ENCODE measurements around the gene FNDC11.

Gene FNDC11

DNA sequence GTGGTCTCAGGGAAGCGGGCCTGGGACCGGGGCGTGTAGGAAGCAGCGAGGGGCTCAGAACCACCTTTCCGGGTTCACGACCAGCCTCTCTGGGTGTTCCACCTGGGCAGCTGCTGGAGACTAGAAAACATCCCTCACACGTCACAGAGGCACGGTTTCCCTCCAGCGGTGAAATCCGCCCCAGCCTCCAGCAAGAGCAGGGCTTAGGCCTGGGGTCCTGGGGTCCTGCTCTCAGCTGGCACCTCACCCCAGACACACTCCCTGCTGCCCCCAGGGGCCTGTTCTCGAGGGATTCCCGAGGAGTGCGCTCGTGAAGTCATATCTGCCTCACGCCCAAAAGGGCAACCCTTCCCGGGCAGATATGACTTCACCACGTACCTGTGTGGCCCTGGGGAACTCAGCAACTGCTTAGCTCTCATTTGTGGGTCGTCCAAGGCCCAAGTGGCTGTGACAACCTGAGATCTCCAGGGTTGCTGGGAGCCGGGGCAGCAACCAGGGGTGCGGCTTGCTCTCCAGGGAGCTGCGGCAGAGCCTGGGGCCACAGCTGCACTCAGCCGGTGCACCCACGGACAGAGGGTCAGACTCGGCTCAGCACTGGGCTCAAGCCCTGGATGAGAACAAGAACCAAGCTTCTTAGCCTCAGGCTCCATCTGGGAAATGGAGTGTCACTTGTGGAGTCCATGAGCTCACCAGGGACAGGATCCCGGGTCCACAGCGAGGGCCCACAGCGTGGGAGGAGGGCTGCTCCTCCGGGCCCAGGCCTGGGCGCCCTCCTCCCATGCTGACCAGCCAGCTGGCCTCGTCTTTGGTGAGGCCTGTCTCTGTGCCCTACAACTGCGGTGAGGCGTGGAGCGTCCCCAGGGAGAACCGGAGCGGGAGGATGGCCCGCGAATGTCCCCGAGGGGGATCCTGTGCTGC, 661 bp downstream of the FNDC11 start:
- DNase-seq, result no peak

DNA sequence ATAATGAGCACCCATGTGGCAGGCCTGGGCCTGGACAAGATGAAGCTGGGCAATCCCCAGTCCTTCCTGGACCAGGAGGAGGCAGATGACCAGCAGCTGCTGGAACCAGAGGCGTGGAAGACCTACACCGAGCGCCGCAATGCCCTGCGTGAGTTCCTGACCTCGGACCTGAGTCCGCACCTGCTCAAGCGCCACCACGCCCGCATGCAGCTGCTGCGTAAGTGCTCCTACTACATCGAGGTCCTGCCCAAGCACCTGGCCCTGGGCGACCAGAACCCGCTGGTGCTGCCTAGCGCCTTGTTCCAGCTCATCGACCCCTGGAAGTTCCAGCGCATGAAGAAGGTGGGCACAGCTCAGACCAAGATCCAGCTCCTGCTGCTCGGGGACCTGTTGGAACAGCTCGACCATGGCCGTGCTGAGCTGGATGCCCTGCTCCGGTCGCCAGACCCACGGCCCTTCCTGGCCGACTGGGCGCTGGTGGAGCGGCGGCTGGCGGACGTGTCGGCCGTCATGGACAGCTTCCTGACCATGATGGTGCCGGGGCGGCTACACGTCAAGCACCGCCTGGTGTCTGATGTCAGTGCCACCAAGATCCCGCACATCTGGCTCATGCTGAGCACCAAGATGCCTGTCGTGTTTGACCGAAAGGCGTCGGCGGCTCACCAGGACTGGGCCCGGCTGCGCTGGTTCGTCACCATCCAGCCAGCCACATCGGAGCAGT, 1.9 kb downstream of the FNDC11 start:
- DNase-seq, result no peak

DNA sequence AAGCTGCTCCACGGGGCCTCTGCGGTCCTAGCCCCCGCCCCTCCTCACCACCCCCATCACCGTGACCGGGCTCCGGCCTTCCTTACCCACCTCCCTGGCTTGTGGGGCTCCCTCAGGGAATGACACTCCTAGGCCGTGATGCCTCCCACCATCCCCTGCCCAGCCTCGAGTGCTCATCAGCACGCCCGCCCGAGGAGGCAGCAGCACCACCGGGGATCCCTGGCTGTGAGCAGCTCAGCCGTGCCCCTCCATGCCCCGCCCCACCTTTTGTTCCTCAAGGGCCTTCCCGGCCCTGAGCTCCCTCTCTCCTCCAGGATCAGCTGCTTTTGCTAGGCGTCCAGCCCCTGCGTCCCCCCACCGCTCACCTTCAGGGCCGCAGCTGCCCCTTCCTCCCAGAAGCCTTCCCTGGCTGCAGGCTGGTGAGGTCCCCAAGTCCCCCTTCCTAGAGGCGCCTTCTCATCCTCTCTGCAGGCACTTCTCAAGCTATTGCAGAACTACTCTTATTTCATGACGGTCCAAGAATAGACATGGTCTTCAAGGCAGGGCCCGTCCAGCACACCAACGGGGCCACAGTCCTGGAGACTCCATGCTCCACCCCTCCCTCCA, 3.0 kb downstream of the FNDC11 start:
- no peak for DNase-seq

DNA sequence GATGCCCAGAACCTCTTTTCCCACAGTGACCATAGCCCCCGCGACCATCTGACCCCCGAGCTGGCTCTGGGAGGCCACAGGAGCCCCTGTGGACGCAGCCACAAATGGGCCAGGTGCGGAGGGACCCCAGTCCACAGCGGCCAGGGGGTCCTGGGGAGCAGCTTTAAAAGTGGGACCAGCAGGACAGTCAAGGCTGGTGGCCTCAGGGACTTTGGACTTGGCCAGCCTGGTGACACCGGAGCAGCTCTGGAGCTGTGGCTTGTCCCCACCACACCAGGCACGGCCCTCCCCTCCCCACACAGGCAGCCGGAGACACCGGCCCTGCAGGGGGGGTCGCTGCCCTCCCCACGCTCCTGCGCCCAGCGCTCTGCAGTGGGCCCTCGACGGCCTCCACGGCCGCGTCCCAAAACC, 3.5 kb downstream of the FNDC11 start:
- no peak for DNase-seq

DNA sequence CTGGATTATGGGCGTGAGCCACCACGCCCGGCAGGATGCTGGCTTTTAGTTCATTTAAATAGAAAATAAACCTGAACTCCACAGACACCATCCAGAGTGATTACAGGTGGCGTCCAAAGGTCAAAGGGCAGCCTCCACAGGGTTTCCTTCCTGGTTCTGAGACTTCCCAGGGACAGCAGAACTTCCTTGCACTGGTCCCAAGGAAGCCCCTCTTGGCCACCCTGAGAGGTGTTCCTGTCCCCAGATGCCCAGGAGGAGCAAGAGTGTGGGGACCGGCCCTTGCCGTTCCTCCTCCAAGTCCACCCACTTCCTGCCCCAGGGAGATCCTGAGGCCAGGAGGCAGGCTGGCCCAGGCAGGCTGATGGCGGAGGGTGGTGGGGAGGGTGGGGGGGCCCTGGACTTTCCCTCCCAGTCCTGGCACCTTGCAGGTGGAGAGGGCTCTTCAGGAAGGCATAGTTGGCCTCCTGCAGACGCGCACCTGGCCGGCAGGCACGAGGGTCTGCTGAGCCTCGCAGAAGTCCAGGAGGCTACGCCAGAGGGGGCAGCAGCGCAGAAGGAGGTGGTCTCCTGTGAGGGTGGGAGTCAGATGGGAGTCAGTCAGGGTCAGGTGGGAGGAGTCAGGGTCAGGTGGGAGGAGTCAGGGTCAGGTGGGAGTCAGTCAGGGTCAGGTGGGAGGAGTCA, 5.0 kb downstream of the FNDC11 start:
- no peak for DNase-seq

DNA sequence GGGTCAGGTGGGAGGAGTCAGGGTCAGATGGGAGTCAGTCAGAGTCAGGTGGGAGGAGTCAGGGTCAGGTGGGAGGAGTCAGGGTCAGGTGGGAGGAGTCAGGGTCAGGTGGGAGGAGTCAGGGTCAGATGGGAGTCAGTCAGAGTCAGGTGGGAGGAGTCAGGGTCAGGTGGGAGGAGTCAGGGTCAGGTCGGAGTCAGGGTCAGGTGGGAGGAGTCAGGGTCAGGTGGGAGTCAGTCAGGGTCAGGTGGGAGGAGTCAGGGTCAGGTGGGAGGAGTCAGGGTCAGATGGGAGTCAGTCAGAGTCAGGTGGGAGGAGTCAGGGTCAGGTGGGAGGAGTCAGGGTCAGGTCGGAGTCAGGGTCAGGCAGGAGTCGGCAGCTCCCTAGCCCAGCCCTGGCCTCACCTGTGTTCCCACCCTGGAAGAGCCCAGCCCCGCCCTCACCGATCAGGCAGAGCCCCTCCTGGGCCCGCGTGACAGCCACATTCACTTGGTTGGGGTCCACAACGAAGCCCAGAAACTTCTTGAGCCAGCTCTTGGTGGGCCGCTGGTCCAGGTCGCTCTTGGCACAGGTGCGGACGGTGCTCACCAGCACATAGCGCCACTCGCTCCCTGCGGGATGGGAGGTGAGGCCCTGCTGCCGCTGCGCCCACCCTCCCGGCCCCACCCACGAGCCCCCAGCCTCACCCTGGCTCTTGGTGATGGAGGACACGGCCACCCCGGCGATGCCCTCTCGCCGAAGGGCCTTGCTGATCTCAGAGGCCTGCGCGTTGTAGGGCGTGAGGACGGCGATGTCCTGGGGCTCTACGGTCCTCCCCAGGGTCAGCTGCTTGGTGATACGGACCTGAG, 5.8 kb downstream of the FNDC11 start:
- peak; percentile 69 for DNase-seq

DNA sequence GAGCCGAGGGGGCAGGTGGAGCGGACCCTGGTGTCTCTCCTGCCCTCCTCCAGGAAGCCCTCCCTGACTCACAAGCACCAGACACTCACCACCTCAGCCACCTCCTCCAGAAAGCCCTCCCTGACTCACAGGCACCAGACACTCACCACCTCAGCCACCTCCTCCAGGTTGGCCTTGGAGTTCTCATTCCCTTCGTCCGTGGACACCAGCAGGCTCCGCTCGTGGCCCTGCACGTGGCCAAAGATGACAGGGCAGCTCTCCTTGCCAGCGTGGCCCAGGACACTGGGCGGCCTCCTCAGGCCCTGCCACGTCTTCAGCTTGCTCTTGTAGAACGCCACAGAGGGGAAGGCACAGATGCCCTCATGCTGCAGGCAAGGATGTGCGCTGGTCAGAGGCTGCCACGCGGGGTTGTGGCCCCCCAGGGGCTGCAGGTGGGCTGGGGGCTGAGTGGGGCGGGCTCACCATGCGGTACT, 6.4 kb downstream of the FNDC11 start:
- no peak for DNase-seq

DNA sequence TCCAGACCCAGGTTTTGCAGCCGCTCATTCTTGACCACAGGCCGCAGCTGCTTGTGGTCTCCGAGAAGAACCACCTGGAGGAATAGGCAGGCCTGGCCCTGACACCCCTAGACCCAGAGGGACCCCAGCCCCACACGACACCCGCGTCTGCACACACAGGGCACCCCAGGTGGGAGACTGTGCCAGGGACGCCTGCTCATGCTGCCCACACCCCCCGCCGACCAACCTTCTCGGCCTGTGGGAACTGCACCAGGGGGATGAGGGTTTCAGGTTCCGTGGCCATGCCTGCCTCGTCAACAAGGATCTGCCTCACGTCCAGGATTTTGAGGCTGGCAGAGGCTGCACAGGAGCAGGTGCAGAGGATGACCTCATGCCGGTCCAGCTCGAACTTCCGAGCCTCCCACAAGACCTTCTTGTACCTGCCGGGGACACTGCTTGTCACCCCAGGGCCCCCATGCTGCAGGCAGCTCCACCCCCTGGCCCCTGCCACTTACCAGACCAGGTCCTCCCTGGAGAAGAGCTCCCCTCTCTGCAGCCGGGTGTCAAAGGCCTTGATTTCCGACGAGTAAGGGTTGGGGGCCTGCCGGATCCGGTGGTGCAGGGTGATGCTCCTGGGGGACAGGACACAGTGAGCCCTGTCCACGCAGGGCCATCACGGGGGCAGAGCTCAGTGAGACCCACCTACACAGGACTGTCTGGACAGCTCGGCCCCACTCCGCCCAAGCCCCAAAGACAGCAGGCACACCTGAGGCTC, 7.1 kb downstream of the FNDC11 start:
- no peak for DNase-seq

DNA sequence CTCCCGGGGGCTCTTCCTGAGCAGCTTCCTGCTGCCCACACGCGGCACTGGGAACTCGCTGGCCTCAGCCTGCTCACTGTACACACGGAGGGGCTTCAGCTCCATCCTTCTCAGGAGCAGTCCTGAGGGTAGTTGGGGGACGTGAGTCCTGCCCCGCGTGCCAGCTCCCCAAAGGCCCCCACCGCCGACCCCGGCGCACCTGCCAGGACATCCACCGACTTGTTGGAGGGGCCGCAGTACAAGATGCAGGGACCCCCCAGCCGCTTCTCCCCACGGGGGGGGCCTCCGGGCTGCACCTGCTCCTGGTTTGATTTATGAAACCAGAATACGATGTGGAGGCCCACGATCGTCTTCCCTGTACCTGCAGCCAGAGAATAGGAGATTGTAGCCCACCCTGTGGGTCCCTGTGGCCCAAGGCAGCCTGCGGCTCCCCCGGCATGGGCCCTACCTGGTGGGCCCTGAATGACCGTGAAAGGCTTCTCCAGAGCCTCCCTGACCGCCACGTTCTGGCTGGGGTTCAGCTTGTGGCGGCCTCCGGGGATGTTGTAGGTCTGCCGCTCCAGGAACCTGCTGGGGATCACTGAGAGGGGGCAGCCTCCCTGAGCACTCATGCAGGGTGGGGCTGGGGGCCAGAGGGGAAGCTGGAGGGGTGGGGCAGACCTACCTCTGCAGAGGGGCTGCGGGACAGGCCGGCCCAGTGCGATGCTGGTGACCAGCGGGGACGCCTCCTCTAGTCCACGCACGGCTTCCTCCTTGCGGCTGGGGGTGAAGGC, 7.9 kb downstream of the FNDC11 start:
- DNase-seq, result no peak

DNA sequence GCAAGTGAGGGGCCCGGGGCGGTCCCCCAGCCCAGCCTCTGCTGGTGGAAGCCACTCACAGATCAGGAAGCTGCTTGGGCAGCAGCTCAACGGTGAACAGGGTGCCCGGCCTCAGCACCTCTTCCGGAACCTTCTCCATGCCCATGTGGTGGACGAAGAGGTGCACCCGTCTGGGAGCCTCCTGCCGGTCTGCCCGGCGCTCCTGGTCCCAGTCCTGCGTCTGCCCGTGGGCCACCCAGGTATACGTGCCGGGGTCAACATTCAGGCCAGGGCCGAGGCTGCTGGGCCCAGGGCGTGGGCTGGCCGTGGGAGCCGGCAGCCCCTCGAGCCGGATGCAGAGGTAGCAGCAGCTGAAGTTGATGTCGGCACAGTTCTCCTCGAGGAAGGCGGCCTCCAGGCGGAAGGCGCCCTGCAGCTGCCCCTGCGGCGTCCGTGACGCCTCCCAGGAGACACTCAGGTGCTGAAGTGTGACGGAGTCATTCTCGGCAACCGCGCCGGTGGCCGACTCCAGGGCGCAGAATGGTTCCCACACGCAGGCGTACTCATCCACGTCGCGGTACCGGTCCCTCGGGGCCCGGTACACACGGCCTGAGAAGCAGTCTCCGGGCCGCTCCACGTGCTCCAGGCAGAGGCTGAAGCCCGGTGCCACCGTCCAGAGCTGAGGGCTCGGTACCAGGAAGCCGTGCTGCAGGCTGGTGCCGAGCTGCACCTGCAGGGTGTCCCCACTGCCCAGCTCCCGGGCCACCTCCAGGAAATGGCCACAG, 8.7 kb downstream of the FNDC11 start:
- no peak for DNase-seq

DNA sequence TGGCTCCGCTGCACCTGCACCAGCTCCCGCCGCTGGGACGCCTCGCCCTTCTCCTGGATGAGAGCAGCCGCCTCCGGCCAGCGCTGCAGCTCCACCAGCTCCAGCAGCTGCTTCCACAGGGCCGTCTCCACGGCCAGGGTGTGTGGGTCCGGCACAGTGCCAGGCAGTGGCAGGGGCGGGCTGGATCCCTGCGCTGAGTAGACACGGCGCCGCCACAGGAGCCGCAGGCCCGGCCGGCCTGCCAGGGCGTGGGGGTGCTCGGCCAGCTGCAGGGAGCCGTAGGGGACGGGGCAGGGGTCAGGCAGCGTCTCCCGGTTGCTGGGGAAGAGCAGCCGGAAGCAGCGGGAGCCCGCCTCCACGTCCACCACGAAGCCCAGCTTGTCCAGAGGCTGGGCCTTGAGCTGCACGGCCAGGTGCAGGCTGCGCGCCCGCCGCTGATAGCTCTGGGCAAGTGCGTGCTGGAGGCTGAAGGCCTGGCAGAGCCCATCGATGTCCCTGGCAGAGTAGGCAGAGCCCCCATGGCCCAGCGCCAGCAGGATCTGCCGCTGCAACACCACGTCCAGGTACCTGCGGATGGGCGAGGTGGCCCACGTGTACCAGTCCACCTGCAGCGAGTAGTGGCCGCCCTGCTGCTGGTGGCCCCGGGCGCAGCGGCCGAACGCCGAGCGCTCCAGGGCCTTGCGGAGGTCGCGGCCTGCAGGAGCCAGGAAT, 9.4 kb downstream of the FNDC11 start:
- no peak for DNase-seq

DNA sequence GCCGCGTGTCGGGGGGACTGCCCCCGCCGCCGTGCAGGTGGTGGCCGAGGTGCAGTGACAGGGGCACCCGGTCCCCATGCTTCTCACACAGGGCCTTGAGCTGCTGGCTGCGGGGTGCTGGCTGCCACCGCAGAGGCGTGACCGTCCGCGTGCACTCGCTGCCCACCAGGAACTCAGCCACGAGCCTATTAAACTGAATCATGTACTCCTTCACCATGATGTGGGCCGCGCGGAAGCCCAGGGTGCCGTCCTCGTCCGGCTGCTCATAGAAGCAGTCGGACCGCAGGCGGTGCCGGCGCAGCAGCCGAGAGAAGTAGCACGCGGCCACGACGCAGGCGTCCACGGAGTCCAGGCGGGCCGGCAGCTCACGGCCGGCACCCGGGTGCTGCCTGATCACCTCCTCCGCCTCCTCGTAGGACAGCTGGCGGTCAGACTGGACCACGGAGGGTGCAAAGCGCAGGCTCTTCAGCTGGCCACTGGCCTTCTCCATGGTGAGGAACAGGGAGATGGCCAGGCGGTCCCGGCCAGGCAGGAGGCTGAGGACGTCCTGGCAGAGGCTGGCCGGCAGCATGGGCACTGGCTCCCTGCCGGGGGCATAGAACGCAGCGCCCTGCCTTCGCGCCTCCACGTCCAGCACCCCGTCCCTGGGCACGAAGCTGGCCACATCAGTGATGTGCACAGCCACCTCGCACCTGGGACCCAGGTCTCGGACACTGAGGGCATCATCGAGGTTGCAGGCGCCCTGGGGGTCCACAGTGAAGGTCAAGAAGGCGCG, 10.3 kb downstream of the FNDC11 start:
- DNase-seq, result no peak

DNA sequence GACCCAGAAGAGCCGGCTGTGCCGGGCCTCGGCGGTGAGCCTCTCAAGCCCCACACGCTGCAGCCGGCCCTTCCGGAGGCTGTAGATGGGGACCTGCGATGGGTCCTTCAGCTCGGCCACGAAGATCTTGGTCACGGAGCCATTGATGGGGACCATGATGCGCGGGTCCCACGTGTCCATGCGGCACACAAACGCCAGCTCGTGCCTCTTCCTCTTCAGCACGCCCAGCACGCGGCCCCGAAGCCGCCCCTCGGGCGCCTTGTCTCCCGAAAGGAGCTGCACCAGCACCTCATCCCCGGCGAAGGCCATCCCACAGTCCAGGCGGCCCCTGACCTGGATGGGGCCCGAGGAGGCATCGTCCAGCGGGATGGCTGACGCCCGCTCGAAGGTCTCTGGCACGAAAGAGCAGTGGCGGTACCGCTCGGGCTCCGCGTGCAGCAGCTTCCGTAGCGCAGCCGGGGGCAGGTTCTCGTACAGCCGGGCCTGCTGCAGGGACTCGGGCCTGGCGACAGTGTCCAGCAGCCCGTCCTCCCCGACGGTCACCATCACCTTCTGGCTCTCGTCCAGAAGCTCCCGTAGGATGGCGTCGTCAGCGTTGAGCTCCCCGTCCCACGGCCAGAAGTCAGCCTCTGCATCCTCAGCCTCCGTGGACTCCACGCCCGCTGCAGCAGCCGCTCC, 11.2 kb downstream of the FNDC11 start:
- no peak for DNase-seq

DNA sequence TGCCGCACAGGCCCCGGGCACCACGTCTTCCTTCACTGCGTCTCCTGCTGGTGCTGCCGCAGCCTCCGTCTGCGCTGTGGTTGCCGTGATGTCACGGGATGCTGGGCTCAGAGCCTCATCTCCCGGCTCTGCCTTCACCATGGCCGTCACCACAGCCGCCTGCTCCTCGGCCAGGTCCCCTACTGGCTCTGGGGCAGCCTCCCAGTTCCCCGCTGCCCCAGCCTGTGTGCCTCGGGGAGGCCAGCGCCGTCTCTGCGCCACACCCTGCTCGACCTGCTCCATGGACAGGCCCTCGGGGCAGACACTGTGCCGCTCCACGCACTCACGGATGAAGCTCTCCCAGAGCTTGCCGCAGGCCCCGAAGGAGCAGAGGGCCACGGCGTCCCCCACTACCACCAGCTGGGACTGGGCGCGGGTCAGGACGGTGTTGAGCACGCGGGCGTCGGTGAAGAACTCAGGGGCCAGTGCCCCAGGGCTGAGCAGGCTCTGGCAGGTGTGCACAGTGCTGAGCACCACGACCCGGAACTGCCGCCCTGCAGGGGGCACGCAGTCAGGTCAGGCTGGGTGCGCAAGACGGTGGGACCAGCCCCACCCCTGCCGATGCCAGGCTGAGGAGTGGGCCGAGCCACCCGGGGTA, 11.9 kb downstream of the FNDC11 start:
- DNase-seq, result no peak

DNA sequence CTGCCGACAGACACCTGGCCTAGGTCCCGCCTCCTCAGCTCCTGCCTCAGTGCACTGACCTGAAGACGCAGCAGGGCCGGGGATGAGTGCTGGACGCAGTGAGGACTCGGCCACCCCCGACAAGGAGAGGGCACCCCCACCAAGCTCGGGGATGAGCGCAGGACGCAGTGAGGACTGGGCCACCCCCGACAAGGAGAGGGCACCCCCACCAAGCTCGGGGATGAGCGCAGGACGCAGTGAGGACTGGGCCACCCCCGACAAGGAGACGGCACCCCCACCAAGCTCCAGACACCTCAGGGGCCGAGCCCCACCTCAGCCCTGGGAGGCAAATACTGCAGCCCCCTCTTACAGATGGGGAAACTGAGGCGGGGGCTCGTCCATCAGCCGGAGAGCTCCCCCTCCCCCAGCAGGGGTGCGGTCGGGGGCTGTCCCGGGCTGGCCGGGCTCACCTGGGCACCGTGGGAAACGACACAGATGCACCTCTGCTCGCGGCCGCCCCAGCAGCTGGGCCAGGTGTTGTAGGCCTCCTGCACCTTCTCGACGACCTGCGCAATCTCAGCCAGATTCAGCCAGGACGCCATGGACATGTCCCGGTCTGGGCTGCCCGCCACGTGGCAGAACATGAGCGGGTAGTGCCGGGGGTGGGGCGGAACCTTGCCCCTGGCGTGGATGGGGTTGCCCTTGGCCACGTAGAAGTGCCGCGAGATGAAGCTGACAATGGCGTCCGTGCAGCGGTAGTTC, 12.6 kb downstream of the FNDC11 start:
- no peak for DNase-seq

DNA sequence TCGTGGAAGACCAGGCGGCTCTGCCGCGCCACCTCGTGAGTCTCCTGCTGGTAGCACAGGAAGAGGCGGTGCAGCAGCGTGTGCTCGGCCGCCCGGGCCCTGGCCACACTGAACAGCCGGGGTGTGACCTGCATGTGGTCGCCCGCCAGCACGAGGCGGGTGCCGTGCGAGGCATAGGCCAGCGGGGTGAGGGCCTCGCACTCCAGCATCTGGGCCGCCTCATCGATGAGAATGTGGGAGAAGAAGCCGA, 13.1 kb downstream of the FNDC11 start:
- DNase-seq, result no peak
